ENCODE measurements around the gene CACNA1I.

Gene CACNA1I

DNA sequence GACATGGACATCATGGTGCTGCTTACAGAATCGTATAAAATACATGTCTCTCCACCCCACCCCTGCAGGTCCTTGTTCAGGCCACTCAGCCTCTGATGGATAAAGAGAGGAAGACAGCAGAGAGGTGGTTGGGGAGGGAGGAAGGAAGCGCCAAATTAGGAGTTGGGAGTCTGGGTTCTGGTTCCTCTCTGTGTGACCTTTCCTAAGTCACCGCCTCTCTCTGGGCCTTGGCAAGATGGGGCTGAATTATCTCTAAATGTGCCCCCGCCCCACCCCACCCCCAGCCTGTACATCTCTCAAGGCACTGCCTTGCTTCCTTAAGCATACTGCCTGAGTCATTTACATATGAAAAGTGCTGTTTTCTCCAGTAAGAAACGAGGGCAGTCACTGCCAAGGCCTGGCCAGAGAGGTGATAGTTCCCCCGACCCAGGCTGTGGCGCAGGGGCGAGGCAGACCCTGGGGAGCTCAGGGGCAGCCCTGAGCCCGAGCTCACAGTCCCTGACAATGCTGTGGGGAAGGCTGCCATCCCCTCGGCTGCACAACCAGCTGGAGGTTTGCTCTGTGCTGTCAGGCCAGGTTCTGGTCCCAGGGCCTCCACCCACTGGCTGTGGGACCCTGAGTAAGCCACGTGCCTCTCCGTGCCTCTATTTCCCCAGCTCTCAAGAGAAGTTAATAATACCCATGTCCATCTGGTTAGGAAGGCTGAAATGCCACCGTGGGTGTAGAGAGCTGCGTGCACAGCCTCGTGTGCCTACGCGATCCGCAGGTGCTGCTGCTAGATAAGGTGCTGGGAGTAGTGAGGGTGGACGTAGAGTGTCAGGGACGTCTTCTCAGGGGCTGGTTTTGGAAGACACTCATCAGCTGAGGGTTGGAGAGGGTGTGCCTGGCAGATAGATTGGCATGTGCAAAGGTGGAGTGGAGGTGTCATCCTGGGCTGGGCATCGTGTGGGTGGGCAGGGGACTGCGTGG, 55.3 kb downstream of the CACNA1I start:
- no peak overlapping the region for H3K4me3 ChIP-seq (ENCODE audit: low read length)
- H3K27me3 ChIP-seq (ENCODE audit: insufficient read depth, low read length, poor library complexity): no peaks in the 10 kb centered on the region
- no peak overlapping the region for H3K56ac ChIP-seq (ENCODE audit: low read length)
- H4K5ac ChIP-seq (ENCODE audit: low read length): no peak overlapping the region
- H4K8ac ChIP-seq (ENCODE audit: low read depth, low read length): no peak overlapping the region
- H3K27ac ChIP-seq (ENCODE audit: low read depth, low read length): no peak overlapping the region
- H3K4me1 ChIP-seq (ENCODE audit: control insufficient read depth, low read depth, low read length): no peaks in the 10 kb centered on the region
- H3K9ac ChIP-seq (ENCODE audit: low read length): no peak overlapping the region
- no peak overlapping the region for H2BK5ac ChIP-seq (ENCODE audit: low read length)
- H3K18ac ChIP-seq (ENCODE audit: low read length): no peak overlapping the region
- H2BK120ac ChIP-seq (ENCODE audit: low read depth, low read length): no peak overlapping the region
- no CpG with 5 or more reads among the region's 22 CpGs for WGBS (ENCODE audit: extremely low coverage, insufficient coverage, low lambda C conversion rate)
- H2AK5ac ChIP-seq (ENCODE audit: low read length): no peak overlapping the region
- H3K23ac ChIP-seq (ENCODE audit: low read length): no peak overlapping the region
- no peak overlapping the region for H3K4ac ChIP-seq (ENCODE audit: low read depth, low read length)
- H3K36me3 ChIP-seq (ENCODE audit: control insufficient read depth, insufficient read depth, low read length): no peaks in the 10 kb centered on the region
- no peaks in the 10 kb centered on the region for H3K79me2 ChIP-seq (ENCODE audit: control insufficient read depth, insufficient read depth, low read length)
- DNase-seq: no peak
- no peaks in the 10 kb centered on the region for H3K79me1 ChIP-seq (ENCODE audit: low read length)
- H3K4me2 ChIP-seq (ENCODE audit: low read length): no peak overlapping the region
- H2BK15ac ChIP-seq (replicated peaks; ENCODE audit: low read depth): no peak overlapping the region

DNA sequence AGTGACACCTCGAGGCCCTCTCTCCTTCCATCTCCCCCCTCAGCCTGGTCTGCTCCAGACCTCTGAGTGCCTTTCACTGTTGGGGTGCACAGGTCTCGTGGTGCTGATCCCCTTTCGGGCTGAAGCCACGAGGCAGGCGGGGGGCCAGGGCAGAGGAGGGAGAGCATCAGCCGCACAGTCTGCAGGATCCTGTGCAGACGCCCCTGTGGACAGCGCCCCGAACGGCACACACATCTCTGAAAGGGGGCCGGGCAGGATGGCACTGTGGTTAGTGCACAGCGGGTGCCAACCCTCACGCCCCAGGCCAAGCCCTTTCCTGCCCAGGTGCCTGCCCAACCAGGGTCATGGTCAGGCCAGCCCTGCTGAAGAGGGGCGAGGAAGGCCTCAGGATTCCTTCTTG, 56.7 kb downstream of the CACNA1I start:
- no peak overlapping the region for H3K9ac ChIP-seq (ENCODE audit: low read length)
- H4K5ac ChIP-seq (ENCODE audit: low read length): no peak overlapping the region
- H2BK5ac ChIP-seq (ENCODE audit: low read length): no peak overlapping the region

DNA sequence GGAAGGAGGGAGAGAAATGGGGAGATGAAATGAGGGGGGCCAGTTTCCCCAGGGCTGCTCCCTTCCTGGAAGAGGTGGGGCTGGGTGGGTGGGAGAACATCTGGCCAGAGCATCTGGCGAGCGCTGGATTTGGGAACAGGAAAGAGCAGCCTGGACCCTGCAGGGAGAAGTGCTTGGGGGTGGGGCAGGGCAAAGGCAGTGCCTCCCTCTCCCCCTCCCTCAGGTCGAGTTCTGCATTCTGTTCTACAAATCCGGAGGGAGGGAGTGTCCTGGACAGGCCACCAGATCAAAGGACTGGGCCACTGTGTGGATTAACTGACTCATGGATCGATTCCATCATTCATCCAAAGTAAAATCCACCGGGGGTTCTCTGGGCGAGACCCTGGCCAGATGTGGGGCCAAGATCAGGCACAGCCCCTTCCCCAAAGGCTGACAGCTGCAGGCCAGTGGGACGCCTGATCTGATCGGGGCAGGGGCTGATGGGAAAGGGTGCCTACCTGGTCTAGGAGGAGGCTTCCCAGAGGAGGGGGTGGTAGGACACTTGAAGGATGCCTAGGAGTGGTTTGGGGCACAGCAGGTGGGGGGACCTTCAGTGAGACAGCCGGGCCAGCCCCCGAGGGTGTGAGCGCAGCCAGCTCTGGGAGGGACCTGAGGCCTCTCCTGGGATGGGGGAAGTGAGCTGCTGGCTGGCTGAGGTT, 57.5 kb downstream of the CACNA1I start:
- Histone ChIP-seq H2BK120ac (ENCODE audit: low read depth, low read length) (no peak overlapping the region), H3K56ac (ENCODE audit: low read length) (no peak overlapping the region), H3K4me2 (ENCODE audit: low read length) (no peak overlapping the region), H3K4me1 (ENCODE audit: control insufficient read depth, low read depth, low read length) (no peaks in the 10 kb centered on the region), H3K27ac (ENCODE audit: low read depth, low read length) (no peak overlapping the region), H4K8ac (ENCODE audit: low read depth, low read length) (no peak overlapping the region), H3K36me3 (ENCODE audit: control insufficient read depth, insufficient read depth, low read length) (no peaks in the 10 kb centered on the region), H3K79me2 (ENCODE audit: control insufficient read depth, insufficient read depth, low read length) (no peaks in the 10 kb centered on the region), H3K4ac (ENCODE audit: low read depth, low read length) (no peak overlapping the region), H3K79me1 (ENCODE audit: low read length) (no peaks in the 10 kb centered on the region), H3K27me3 (ENCODE audit: insufficient read depth, low read length, poor library complexity) (no peaks in the 10 kb centered on the region), H3K23ac (ENCODE audit: low read length) (no peak overlapping the region), H3K4me3 (ENCODE audit: low read length) (no peak overlapping the region), H2BK5ac (ENCODE audit: low read length) (no peak overlapping the region), H4K5ac (ENCODE audit: low read length) (no peak overlapping the region), H2AK5ac (ENCODE audit: low read length) (no peak overlapping the region), H3K9ac (ENCODE audit: low read length) (no peak overlapping the region), H2BK15ac (replicated peaks; ENCODE audit: low read depth) (no peak overlapping the region), H3K18ac (ENCODE audit: low read length) (no peak overlapping the region)
- no peak for DNase-seq
- no CpG with 5 or more reads among the region's 12 CpGs for WGBS (ENCODE audit: extremely low coverage, insufficient coverage, low lambda C conversion rate)

More for the DNA sequence above, 56.7 kb downstream of the CACNA1I start:
- Histone ChIP-seq H3K27ac (ENCODE audit: low read depth, low read length) (no peak overlapping the region), H3K56ac (ENCODE audit: low read length) (no peak overlapping the region), H3K4me1 (ENCODE audit: control insufficient read depth, low read depth, low read length) (no peaks in the 10 kb centered on the region), H4K8ac (ENCODE audit: low read depth, low read length) (no peak overlapping the region), H3K4ac (ENCODE audit: low read depth, low read length) (no peak overlapping the region), H2BK15ac (replicated peaks; ENCODE audit: low read depth) (no peak overlapping the region), H3K79me1 (ENCODE audit: low read length) (no peaks in the 10 kb centered on the region), H3K23ac (ENCODE audit: low read length) (no peak overlapping the region), H3K4me3 (ENCODE audit: low read length) (no peak overlapping the region), H3K18ac (ENCODE audit: low read length) (no peak overlapping the region), H3K36me3 (ENCODE audit: control insufficient read depth, insufficient read depth, low read length) (no peaks in the 10 kb centered on the region), H3K27me3 (ENCODE audit: insufficient read depth, low read length, poor library complexity) (no peaks in the 10 kb centered on the region), H2AK5ac (ENCODE audit: low read length) (no peak overlapping the region), H3K79me2 (ENCODE audit: control insufficient read depth, insufficient read depth, low read length) (no peaks in the 10 kb centered on the region), H3K4me2 (ENCODE audit: low read length) (no peak overlapping the region), H2BK120ac (ENCODE audit: low read depth, low read length) (no peak overlapping the region)
- no CpG with 5 or more reads among the region's 14 CpGs for WGBS (ENCODE audit: extremely low coverage, insufficient coverage, low lambda C conversion rate)
- no peak for DNase-seq

DNA sequence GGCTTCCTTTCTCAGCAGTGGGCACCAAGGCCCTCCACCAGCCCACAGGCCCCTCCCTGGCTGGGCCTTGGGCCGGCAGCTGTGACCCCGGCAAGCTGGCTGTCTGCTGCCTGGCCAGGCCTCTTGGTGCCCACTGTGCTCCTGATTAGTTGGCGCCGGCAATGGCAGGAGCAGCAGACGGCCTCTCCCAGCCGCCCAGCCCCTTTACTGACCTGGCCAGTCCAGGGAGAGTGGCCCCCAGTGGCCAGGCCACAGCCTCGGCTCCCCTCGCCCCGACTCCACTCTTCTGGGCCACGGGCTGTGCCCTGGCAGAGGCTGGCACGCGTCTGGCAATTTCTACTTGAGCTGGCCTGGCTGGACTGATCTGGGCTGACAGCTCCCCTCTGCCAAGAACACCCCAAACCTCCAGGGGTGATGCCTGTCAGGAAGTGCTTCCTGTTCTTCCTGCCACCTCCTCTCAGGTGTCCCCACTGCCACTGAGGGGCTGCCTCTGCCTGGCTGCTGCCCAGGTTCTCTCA, 58.1 kb downstream of the CACNA1I start:
- Histone ChIP-seq H3K56ac (ENCODE audit: low read length) (no peak overlapping the region), H4K8ac (ENCODE audit: low read depth, low read length) (no peak overlapping the region), H2BK15ac (replicated peaks; ENCODE audit: low read depth) (no peak overlapping the region), H3K9ac (ENCODE audit: low read length) (no peak overlapping the region), H3K27me3 (ENCODE audit: insufficient read depth, low read length, poor library complexity) (no peaks in the 10 kb centered on the region), H3K27ac (ENCODE audit: low read depth, low read length) (no peak overlapping the region), H3K4me2 (ENCODE audit: low read length) (no peak overlapping the region), H2BK120ac (ENCODE audit: low read depth, low read length) (no peak overlapping the region), H3K4me3 (ENCODE audit: low read length) (no peak overlapping the region), H3K18ac (ENCODE audit: low read length) (no peak overlapping the region), H2BK5ac (ENCODE audit: low read length) (no peak overlapping the region), H4K5ac (ENCODE audit: low read length) (no peak overlapping the region), H3K79me2 (ENCODE audit: control insufficient read depth, insufficient read depth, low read length) (no peaks in the 10 kb centered on the region), H3K23ac (ENCODE audit: low read length) (no peak overlapping the region), H2AK5ac (ENCODE audit: low read length) (no peak overlapping the region), H3K36me3 (ENCODE audit: control insufficient read depth, insufficient read depth, low read length) (no peaks in the 10 kb centered on the region), H3K79me1 (ENCODE audit: low read length) (no peaks in the 10 kb centered on the region), H3K4me1 (ENCODE audit: control insufficient read depth, low read depth, low read length) (no peaks in the 10 kb centered on the region), H3K4ac (ENCODE audit: low read depth, low read length) (no peak overlapping the region)
- WGBS (ENCODE audit: extremely low coverage, insufficient coverage, low lambda C conversion rate): no CpG with 5 or more reads among the region's 12 CpGs
- DNase-seq: no peak

- Histone ChIP-seq H2BK5ac (ENCODE audit: low read length) (no peak overlapping the region), H3K56ac (ENCODE audit: low read length) (no peak overlapping the region), H3K4ac (ENCODE audit: low read depth, low read length) (no peak overlapping the region), H3K4me1 (ENCODE audit: control insufficient read depth, low read depth, low read length) (no peaks in the 10 kb centered on the region), H3K4me3 (ENCODE audit: low read length) (no peak overlapping the region), H3K9ac (ENCODE audit: low read length) (no peak overlapping the region), H3K27me3 (ENCODE audit: insufficient read depth, low read length, poor library complexity) (no peaks in the 10 kb centered on the region), H2BK15ac (replicated peaks; ENCODE audit: low read depth) (no peak overlapping the region), H3K23ac (ENCODE audit: low read length) (no peak overlapping the region), H4K5ac (ENCODE audit: low read length) (no peak overlapping the region), H3K79me1 (ENCODE audit: low read length) (no peaks in the 10 kb centered on the region), H3K79me2 (ENCODE audit: control insufficient read depth, insufficient read depth, low read length) (no peaks in the 10 kb centered on the region), H3K27ac (ENCODE audit: low read depth, low read length) (no peak overlapping the region), H3K18ac (ENCODE audit: low read length) (no peak overlapping the region), H3K36me3 (ENCODE audit: control insufficient read depth, insufficient read depth, low read length) (no peaks in the 10 kb centered on the region), H2AK5ac (ENCODE audit: low read length) (no peak overlapping the region), H3K4me2 (ENCODE audit: low read length) (no peak overlapping the region), H4K8ac (ENCODE audit: low read depth, low read length) (no peak overlapping the region), H2BK120ac (ENCODE audit: low read depth, low read length) (no peak overlapping the region)
- no CpG with 5 or more reads among the region's 8 CpGs for WGBS (ENCODE audit: extremely low coverage, insufficient coverage, low lambda C conversion rate)
- DNase-seq: no peak
Observed at GRCh38 chr22:39629851-39630250, 59.3 kb downstream of the CACNA1I start.

Data from mesendoderm (in vitro differentiated cells).